ENCODE measurements around the gene AJAP1. TPM values are rescaled to one million over a fixed set of nuclear protein-coding genes. Genes with fewer than 3 reads are reported as not detected.

The AJAP1 gene
- total RNA-seq, 3 donors from 2014 or later, result 0.03 to 0.18 TPM; not detected in 1

- peaks cover 2% of the 10 kb centered on the region for H3K27me3 Mint-ChIP-seq (ENCODE audit: low read depth)
- no peak for DNase-seq
- no peak overlapping the region for H3K4me3 Mint-ChIP-seq
- H3K36me3 Mint-ChIP-seq (ENCODE audit: insufficient read depth), result no peaks in the 10 kb centered on the region
- no peak for ATAC-seq
- no peaks in the 10 kb centered on the region for H3K9me3 Mint-ChIP-seq
- H3K4me1 Mint-ChIP-seq (ENCODE audit: low read depth), result no peaks in the 10 kb centered on the region
These were observed 48.1 kb downstream of the AJAP1 start for GRCh38 chr1:4702464-4702863.

GRCh38 chr1:4702932-4703331 is 48.5 kb downstream of the AJAP1 start:
- peaks cover 2% of the 10 kb centered on the region for H3K27me3 Mint-ChIP-seq (ENCODE audit: low read depth)
- DNase-seq (no peak), ATAC-seq (no peak)
- H3K4me3 Mint-ChIP-seq, result no peak overlapping the region
- H3K9me3 Mint-ChIP-seq, result no peaks in the 10 kb centered on the region
- H3K36me3 Mint-ChIP-seq (ENCODE audit: insufficient read depth), result no peaks in the 10 kb centered on the region
- no peaks in the 10 kb centered on the region for H3K4me1 Mint-ChIP-seq (ENCODE audit: low read depth)

- H3K4me1 Mint-ChIP-seq (ENCODE audit: low read depth), result no peaks in the 10 kb centered on the region
- H3K4me3 Mint-ChIP-seq, result no peak overlapping the region
- no peak for DNase-seq
- no peaks in the 10 kb centered on the region for H3K36me3 Mint-ChIP-seq (ENCODE audit: insufficient read depth)
- ATAC-seq, result no peak
- no peaks in the 10 kb centered on the region for H3K9me3 Mint-ChIP-seq
- H3K27me3 Mint-ChIP-seq (ENCODE audit: low read depth), result peaks cover 2% of the 10 kb centered on the region
These were observed 49.2 kb downstream of the AJAP1 start for GRCh38 chr1:4703646-4704045.

GRCh38 chr1:4708840-4709507 is 54.6 kb downstream of the AJAP1 start:
- Mint-ChIP-seq H3K4me3 (no peak overlapping the region), H3K36me3 (ENCODE audit: insufficient read depth) (no peaks in the 10 kb centered on the region), H3K9me3 (no peaks in the 10 kb centered on the region), H3K4me1 (ENCODE audit: low read depth) (peaks cover 2% of the 10 kb centered on the region), H3K27me3 (ENCODE audit: low read depth) (peaks cover 24% of the 10 kb centered on the region)
- no peak for ATAC-seq
- DNase-seq, result no peak

- no peaks in the 10 kb centered on the region for H3K9me3 Mint-ChIP-seq
- H3K4me3 Mint-ChIP-seq, result no peak overlapping the region
- ATAC-seq (no peak), DNase-seq (no peak)
- peaks cover 2% of the 10 kb centered on the region for H3K4me1 Mint-ChIP-seq (ENCODE audit: low read depth)
- peaks cover 24% of the 10 kb centered on the region for H3K27me3 Mint-ChIP-seq (ENCODE audit: low read depth)
- no peaks in the 10 kb centered on the region for H3K36me3 Mint-ChIP-seq (ENCODE audit: insufficient read depth)
These were observed 55.2 kb downstream of the AJAP1 start for GRCh38 chr1:4709641-4710040.

GRCh38 chr1:4710592-4711415 is 56.4 kb downstream of the AJAP1 start:
- peaks cover 24% of the 10 kb centered on the region for H3K27me3 Mint-ChIP-seq (ENCODE audit: low read depth)
- H3K4me1 Mint-ChIP-seq (ENCODE audit: low read depth), result peaks cover 2% of the 10 kb centered on the region
- DNase-seq (no peak), ATAC-seq (no peak)
- H3K36me3 Mint-ChIP-seq (ENCODE audit: insufficient read depth), result no peaks in the 10 kb centered on the region
- H3K4me3 Mint-ChIP-seq, result no peak overlapping the region
- H3K9me3 Mint-ChIP-seq, result no peaks in the 10 kb centered on the region

GRCh38 chr1:4711416-4712275 is 57.2 kb downstream of the AJAP1 start:
- ATAC-seq, result no peak
- H3K27me3 Mint-ChIP-seq (ENCODE audit: low read depth), result peaks cover 24% of the 10 kb centered on the region
- H3K36me3 Mint-ChIP-seq (ENCODE audit: insufficient read depth), result no peaks in the 10 kb centered on the region
- H3K9me3 Mint-ChIP-seq, result peaks cover 5% of the 10 kb centered on the region
- H3K4me3 Mint-ChIP-seq, result no peak overlapping the region
- DNase-seq, result no peak
- peaks cover 2% of the 10 kb centered on the region for H3K4me1 Mint-ChIP-seq (ENCODE audit: low read depth)

- DNase-seq (no peak), ATAC-seq (no peak)
- peaks cover 2% of the 10 kb centered on the region for H3K4me1 Mint-ChIP-seq (ENCODE audit: low read depth)
- peaks cover 24% of the 10 kb centered on the region for H3K27me3 Mint-ChIP-seq (ENCODE audit: low read depth)
- H3K4me3 Mint-ChIP-seq, result no peak overlapping the region
- H3K9me3 Mint-ChIP-seq, result peaks cover 5% of the 10 kb centered on the region
- no peaks in the 10 kb centered on the region for H3K36me3 Mint-ChIP-seq (ENCODE audit: insufficient read depth)
These were observed 59.3 kb downstream of the AJAP1 start for GRCh38 chr1:4713669-4714068.

GRCh38 chr1:4716406-4716805 is 62.0 kb downstream of the AJAP1 start:
- Mint-ChIP-seq H3K4me1 (ENCODE audit: low read depth) (no peaks in the 10 kb centered on the region), H3K36me3 (ENCODE audit: insufficient read depth) (no peaks in the 10 kb centered on the region), H3K9me3 (peaks cover 5% of the 10 kb centered on the region), H3K27me3 (ENCODE audit: low read depth) (peaks cover 8% of the 10 kb centered on the region), H3K4me3 (no peak overlapping the region)
- DNase-seq, result no peak
- ATAC-seq, result no peak

- no peaks in the 10 kb centered on the region for H3K36me3 Mint-ChIP-seq (ENCODE audit: insufficient read depth)
- H3K27me3 Mint-ChIP-seq (ENCODE audit: low read depth), result peaks cover 10% of the 10 kb centered on the region
- H3K4me1 Mint-ChIP-seq (ENCODE audit: low read depth), result no peaks in the 10 kb centered on the region
- ATAC-seq (no peak), DNase-seq (no peak)
- peaks cover 5% of the 10 kb centered on the region for H3K9me3 Mint-ChIP-seq
- H3K4me3 Mint-ChIP-seq, result no peak overlapping the region
These were observed 63.7 kb downstream of the AJAP1 start for GRCh38 chr1:4718071-4718470.

GRCh38 chr1:4723106-4723505 is 68.7 kb downstream of the AJAP1 start:
- no peak for ATAC-seq
- Mint-ChIP-seq H3K9me3 (no peaks in the 10 kb centered on the region), H3K27me3 (ENCODE audit: low read depth) (peaks cover 6% of the 10 kb centered on the region), H3K36me3 (ENCODE audit: insufficient read depth) (no peaks in the 10 kb centered on the region), H3K4me3 (no peak overlapping the region), H3K4me1 (ENCODE audit: low read depth) (no peaks in the 10 kb centered on the region)
- no peak for DNase-seq

GRCh38 chr1:4724001-4724400 is 69.6 kb downstream of the AJAP1 start:
- no peak for DNase-seq
- Mint-ChIP-seq H3K27me3 (ENCODE audit: low read depth) (peaks cover 6% of the 10 kb centered on the region), H3K4me3 (no peak overlapping the region), H3K9me3 (no peaks in the 10 kb centered on the region), H3K36me3 (ENCODE audit: insufficient read depth) (no peaks in the 10 kb centered on the region), H3K4me1 (ENCODE audit: low read depth) (no peaks in the 10 kb centered on the region)
- no peak for ATAC-seq

GRCh38 chr1:4724695-4725250 is 70.4 kb downstream of the AJAP1 start:
- Mint-ChIP-seq H3K4me1 (ENCODE audit: low read depth) (no peaks in the 10 kb centered on the region), H3K27me3 (ENCODE audit: low read depth) (peaks cover 6% of the 10 kb centered on the region), H3K9me3 (no peaks in the 10 kb centered on the region), H3K36me3 (ENCODE audit: insufficient read depth) (no peaks in the 10 kb centered on the region), H3K4me3 (no peak overlapping the region)
- DNase-seq, result no peak
- ATAC-seq, result no peak

- Mint-ChIP-seq H3K27me3 (ENCODE audit: low read depth) (peaks cover 6% of the 10 kb centered on the region), H3K9me3 (no peaks in the 10 kb centered on the region), H3K4me3 (no peak overlapping the region), H3K4me1 (ENCODE audit: low read depth) (no peaks in the 10 kb centered on the region), H3K36me3 (ENCODE audit: insufficient read depth) (no peaks in the 10 kb centered on the region)
- no peak for ATAC-seq
- no peak for DNase-seq
These were observed 71.0 kb downstream of the AJAP1 start for GRCh38 chr1:4725416-4725815.
